Muscle layer of colon (tissue), 2 donors: ENCODE measurements around the gene NOL9.

Experiments used
- H3K27ac ChIP-seq: one replicate; pipeline ENCODE4 v1.7.0; 2013; ENCODE audit warnings: low read depth, mild to moderate bottlenecking, low read length, moderate library complexity
- H3K27me3 ChIP-seq, 2 donors: one replicate each; pipeline ENCODE4 v1.7.0; 2013; ENCODE audit warnings: low read length in 2 of 2, mild to moderate bottlenecking in 2 of 2; ENCODE audit not compliant: insufficient read depth in 2 of 2, control insufficient read depth in 1 of 2
- H3K36me3 ChIP-seq: one replicate; pipeline ENCODE4 v1.7.0; 2013; ENCODE audit warnings: mild to moderate bottlenecking, low read length; ENCODE audit not compliant: insufficient read depth
- H3K4me1 ChIP-seq: one replicate; pipeline ENCODE4 v1.7.0; 2013; ENCODE audit warnings: mild to moderate bottlenecking, low read length; ENCODE audit not compliant: insufficient read depth
- H3K4me3 ChIP-seq, 2 donors: one replicate each; pipeline ENCODE4 v1.7.0; 2013; ENCODE audit warnings: low read length in 2 of 2, low read depth in 1 of 2, mild to moderate bottlenecking in 1 of 2, moderate library complexity in 1 of 2
- H3K9ac ChIP-seq: one replicate; pipeline ENCODE4 v1.7.0; 2013; ENCODE audit warnings: low read length
- H3K9me3 ChIP-seq: one replicate; pipeline ENCODE4 v1.7.0; 2013; ENCODE audit warnings: mild to moderate bottlenecking, low read length
- donor health status: abdominal sarcoma.
- donor health status: Adenocarcinoma of cecum.

NOL9 gene

DNA sequence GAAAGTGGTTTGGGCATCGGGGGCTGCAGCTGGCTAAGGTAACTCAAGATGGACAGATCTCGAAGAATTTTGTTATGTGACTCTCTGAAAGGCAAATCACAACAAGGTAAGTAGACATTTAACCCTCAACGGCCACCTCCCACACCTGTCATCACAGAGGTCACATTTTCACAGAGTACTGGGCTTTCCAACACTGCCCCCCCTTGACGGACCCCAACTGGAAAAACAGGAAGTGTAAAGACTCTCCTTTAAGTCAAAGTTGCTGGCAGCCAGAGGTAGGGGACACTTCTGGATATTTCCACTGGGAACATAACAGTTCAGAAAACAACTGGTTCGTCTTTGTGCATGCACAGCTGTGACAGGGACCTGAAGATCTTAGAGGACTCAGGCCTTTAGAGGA, 22.3 kb downstream of the NOL9 start:
- Histone ChIP-seq H3K27me3 (no peaks in the 10 kb centered on the region), H3K4me1 (no peaks in the 10 kb centered on the region), H3K4me3 (no peak overlapping the region), H3K9ac (no peak overlapping the region), H3K27ac (no peak overlapping the region), H3K9me3 (no peaks in the 10 kb centered on the region), H3K36me3 (peaks cover 57% of the 10 kb centered on the region)

DNA sequence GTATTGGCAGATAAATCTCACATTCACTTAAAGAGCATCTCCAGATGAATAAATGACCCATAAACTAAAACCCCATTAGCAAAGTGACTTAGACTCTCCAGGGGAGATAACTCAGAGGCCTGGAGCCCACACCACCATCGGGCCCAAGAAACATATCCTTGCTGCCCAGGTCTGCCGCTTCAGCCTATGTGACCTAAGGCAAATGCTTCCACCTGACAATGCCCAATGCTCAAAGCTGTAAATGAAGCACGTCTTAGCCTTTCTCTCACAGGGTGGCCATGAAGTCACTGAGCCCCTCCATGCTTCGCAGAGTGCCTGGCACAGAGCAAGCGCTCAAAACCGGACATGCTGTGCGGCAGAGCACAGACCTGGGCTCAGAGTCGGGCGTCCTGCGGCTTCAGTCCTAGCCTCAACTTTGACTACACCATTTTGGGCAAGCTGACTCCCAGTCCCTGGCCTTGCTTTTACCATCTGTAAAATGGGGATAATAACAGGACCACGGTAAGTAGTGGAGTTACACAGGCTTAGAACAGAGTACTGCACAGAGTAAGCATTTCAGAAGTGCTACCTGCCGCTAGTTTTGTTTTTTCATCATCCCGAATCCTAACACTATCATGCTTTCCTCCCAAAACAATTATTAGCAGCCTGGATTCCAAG, 23.7 kb downstream of the NOL9 start:
- peaks cover 70% of the 10 kb centered on the region for H3K36me3 ChIP-seq
- H3K9ac ChIP-seq = no peak overlapping the region
- no peaks in the 10 kb centered on the region for H3K4me1 ChIP-seq
- no peaks in the 10 kb centered on the region for H3K27me3 ChIP-seq
- H3K4me3 ChIP-seq = no peak overlapping the region
- no peak overlapping the region for H3K27ac ChIP-seq
- H3K9me3 ChIP-seq = no peaks in the 10 kb centered on the region

DNA sequence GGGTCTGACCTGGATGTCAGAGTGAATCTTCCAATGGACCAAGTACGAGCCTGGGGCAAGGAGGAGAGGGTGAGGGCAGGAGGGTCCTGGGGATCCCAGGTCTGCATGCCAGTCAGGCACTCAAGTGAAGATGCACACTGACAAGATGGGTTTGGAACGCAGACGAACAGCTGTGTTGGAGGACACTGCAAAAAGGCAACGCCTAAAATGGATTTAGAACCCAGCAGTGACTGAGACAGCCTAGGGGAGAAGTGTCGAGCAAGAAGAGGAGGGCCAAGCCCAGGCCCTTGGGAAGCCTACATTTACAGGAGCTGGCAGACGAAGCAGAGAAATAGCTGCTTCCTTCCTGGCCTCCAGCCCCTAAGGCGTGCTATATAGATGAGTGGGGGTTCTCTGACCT, 25.8 kb downstream of the NOL9 start:
- H3K4me3 ChIP-seq = no peak overlapping the region
- peaks cover 70% of the 10 kb centered on the region for H3K36me3 ChIP-seq
- no peaks in the 10 kb centered on the region for H3K4me1 ChIP-seq
- no peaks in the 10 kb centered on the region for H3K9me3 ChIP-seq
- no peak overlapping the region for H3K27ac ChIP-seq
- no peaks in the 10 kb centered on the region for H3K27me3 ChIP-seq
- H3K9ac ChIP-seq = no peak overlapping the region

DNA sequence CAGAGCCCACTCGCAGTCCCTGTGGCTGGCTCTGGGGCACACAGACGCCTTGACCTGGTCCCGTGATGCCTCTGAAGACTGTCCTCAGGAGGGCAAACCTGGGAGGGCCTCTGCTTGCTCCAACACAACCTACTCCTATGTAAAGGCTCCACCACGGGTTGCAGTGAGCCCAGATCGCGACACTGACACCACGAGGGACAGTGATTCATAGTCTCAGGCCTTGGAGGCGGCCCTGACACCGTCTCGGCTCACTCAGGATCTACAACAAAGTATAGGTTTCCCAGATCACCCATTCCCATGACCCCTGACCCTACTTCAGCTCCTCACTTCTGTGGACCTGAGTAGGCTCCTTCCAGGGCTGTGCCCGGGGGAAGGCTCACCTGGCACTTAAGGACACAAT, 28.0 kb downstream of the NOL9 start:
- H3K4me3 ChIP-seq = no peak overlapping the region
- peaks cover 49% of the 10 kb centered on the region for H3K36me3 ChIP-seq
- no peaks in the 10 kb centered on the region for H3K4me1 ChIP-seq
- no peaks in the 10 kb centered on the region for H3K9me3 ChIP-seq
- no peak overlapping the region for H3K27ac ChIP-seq
- no peak overlapping the region for H3K9ac ChIP-seq
- no peaks in the 10 kb centered on the region for H3K27me3 ChIP-seq

DNA sequence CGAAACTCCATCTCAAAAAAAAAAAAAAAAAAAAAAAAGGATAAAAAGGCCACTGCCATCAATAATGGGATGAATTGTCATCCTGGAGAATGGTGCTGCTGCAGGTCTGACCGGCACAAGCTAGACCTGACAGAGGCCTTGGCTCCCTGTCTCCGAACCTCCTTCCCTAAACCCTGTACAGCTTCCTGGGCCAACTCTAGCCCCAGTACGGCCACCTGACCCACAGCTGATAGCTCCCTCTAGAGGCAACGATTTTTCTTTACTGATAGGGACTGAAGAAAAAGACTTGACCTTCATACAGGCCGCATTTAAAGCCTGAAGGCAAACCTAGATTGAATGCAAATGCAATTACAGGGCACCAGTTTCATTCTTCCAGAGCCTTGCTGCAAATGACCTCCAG, 30.7 kb downstream of the NOL9 start:
- peaks cover 35% of the 10 kb centered on the region for H3K36me3 ChIP-seq
- peaks cover 5% of the 10 kb centered on the region for H3K4me1 ChIP-seq

DNA sequence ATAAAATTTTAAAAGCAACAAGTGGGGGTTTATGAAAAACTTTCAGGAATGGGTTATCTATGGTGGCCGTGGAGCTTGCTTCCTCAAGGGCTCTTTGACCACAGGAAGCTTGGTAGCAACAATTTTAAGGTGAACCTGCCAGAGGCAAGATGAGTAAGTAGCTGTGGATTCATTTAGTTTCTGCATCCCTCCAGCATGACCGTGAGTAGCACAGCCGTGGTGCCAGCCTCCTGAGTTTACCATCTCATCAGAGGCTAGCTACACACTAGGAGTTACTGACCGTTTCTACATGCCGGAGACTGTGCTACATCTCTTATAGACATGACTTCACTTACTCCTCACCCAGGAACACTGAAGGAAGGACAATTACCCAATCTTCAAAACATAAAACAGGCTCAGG, 32.8 kb downstream of the NOL9 start:
- Histone ChIP-seq H3K36me3 (peaks cover 16% of the 10 kb centered on the region), H3K9me3 (no peaks in the 10 kb centered on the region), H3K27me3 (no peaks in the 10 kb centered on the region), H3K4me1 (peaks cover 5% of the 10 kb centered on the region), H3K27ac (no peak overlapping the region), H3K9ac (no peak overlapping the region), H3K4me3 (no peak overlapping the region)

More for the DNA sequence above, 30.7 kb downstream of the NOL9 start:
- H3K27ac ChIP-seq = no peak overlapping the region
- H3K4me3 ChIP-seq = no peak overlapping the region
- no peaks in the 10 kb centered on the region for H3K27me3 ChIP-seq
- H3K9ac ChIP-seq = no peak overlapping the region
- H3K9me3 ChIP-seq = no peaks in the 10 kb centered on the region

DNA sequence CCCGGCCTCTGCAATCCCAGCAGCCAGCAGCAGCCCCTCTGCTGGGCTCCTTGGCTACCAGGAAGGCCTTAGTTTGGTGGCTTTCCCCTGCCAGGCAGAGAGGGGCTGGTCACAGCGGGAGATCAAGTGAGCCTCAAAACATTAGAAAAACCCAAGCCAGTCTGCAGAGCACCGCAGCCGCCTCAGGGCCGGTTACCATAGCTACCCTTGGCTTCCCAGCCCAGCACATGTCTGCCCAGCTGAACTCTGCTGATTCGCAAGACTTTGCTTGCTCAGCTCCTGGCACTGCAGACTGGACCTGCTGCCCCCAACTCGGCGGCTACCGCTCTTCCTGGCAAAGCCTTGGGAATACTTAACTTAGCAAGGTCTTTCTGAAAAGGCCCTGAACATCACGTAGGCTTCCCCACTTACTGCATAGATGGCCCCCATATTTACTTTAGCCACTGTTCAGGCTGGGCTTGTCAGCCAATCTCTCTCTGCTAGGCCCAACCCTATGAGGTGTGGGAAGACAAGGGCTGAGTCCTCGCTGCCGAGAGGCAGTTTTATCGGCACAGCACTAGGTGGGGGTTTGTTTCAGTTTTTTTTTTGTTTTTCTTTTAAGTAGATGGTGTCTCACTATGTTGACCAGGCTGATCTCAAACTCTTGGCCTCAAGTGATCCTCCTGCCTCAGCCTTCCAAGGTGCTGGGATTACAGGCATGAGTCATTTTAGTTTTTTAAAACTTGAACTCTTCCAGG, 34.2 kb downstream of the NOL9 start:
- no peaks in the 10 kb centered on the region for H3K27me3 ChIP-seq
- no peak overlapping the region for H3K9ac ChIP-seq
- H3K27ac ChIP-seq = no peak overlapping the region
- no peak overlapping the region for H3K4me3 ChIP-seq
- H3K4me1 ChIP-seq = peaks cover 5% of the 10 kb centered on the region
- no peaks in the 10 kb centered on the region for H3K9me3 ChIP-seq
- peaks cover 1% of the 10 kb centered on the region for H3K36me3 ChIP-seq

DNA sequence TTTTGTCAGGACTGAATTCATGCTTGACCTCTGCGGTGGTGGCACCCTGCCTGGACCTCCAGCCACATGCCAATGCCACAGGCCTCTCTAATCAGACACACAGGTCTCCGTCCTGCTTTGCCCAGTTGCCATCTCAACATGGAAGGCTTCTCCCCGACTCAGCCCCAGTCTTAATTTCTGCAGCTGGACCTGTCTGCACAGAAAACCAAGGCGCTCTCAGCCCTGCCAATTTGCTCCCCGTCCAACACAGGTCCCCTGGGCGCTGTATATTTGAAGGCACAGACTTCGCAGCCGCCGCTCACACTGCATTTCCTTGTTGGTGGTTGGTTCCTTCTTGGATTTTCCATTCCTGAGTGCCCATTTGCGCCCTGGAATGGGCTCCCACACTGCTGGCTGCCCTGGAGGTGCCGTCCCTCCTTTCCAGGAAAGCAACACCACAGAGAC, 34.8 kb downstream of the NOL9 start:
- H3K9ac ChIP-seq = no peak overlapping the region
- H3K9me3 ChIP-seq = no peaks in the 10 kb centered on the region
- H3K4me1 ChIP-seq = peaks cover 5% of the 10 kb centered on the region
- no peaks in the 10 kb centered on the region for H3K36me3 ChIP-seq
- H3K27me3 ChIP-seq = no peaks in the 10 kb centered on the region
- no peak overlapping the region for H3K4me3 ChIP-seq
- no peak overlapping the region for H3K27ac ChIP-seq

DNA sequence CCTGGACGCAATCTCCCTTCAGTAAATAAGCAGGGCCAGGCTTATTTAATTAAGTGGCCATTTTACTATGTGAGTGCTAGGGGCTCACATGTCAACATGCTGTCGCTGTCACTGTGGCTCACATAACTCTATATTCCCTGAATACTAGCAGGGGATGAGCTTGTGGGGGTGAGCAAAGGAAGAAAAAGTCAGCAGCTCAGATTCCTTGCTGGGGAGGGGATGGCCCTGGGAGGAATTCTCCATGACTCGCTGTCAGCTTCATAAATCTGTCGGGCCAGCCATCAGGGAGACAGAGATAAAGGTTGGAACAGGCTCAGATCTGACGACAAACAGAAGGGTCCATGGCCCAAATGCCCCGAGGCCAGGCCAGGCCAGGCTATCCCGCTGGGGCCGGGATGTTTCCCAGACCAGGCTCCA, 36.9 kb downstream of the NOL9 start:
- Histone ChIP-seq H3K4me3 (no peak overlapping the region), H3K9ac (no peak overlapping the region), H3K27me3 (no peaks in the 10 kb centered on the region), H3K9me3 (no peaks in the 10 kb centered on the region), H3K4me1 (peaks cover 5% of the 10 kb centered on the region), H3K27ac (no peak overlapping the region), H3K36me3 (no peaks in the 10 kb centered on the region)

DNA sequence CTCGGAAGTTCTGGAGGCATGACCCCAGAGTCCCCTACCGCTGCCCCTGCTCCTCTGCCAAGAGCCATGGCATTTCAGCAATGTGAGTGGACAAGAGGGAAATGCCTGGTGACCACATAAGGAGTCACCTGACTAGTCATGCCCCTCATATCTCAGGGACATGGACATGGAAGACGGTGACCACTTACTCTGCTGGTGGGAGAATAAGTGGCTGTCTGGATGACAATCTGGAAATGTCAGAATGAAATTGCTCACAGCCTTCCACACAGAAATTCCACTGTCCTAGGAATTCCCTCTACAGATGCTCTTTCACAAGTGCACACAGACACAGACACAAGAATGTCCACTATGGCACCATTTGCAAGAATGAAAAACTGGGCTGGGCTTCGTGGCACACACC, 38.5 kb downstream of the NOL9 start:
- Histone ChIP-seq H3K9me3 (no peaks in the 10 kb centered on the region), H3K27ac (no peak overlapping the region), H3K36me3 (no peaks in the 10 kb centered on the region), H3K4me1 (peaks cover 5% of the 10 kb centered on the region), H3K9ac (no peak overlapping the region), H3K27me3 (no peaks in the 10 kb centered on the region), H3K4me3 (no peak overlapping the region)

DNA sequence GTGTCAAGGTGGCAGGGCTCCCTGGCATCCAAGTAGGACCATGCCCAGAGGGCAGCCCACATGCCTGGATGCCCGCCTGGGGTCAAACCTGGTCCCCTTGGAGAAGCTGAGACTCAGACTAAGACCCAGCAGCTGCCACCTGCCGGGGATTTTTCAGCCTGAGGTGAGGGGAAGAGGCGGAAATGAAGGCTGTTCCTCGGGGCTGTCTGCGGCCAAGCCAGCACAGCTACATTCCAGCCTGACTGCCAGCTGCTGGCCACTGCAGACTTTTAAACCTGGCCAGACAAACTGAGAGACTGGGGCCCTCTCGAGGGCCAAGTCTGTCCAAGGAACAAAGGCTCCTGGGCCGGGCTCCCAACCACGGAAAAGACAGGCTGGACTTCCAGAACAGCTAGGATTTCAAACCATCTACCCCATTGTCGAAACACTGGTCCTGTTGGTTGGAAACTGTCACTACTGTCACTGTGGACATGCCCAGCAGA, 41.0 kb downstream of the NOL9 start:
- Histone ChIP-seq H3K36me3 (no peaks in the 10 kb centered on the region), H3K4me1 (no peaks in the 10 kb centered on the region), H3K27me3 (peaks cover 0 to 2% of the 10 kb centered on the region in 2 donors), H3K9me3 (no peaks in the 10 kb centered on the region), H3K9ac (no peak overlapping the region), H3K27ac (no peak overlapping the region), H3K4me3 (no peak overlapping the region)

DNA sequence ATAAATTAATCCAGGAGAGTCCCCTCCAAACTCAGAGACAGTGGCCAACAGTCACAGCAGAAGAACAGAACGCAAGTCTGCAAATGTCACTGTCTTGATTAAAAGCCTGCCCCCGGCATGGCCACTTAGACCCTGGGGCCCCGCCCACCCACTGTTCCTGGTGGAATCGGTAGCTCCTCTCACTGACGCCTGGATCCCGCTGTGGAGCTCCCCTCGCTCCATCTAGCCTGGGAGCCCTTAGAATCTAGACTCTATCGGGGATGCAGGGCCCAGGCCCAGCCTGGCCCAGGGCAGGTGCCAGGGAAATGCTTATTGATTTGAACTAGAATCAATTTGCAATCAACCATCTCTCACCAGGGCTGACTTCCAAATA, 41.4 kb downstream of the NOL9 start:
- H3K4me1 ChIP-seq = no peaks in the 10 kb centered on the region
- no peak overlapping the region for H3K4me3 ChIP-seq
- peaks cover 0 to 5% of the 10 kb centered on the region in 2 donors for H3K27me3 ChIP-seq
- no peak overlapping the region for H3K27ac ChIP-seq
- H3K36me3 ChIP-seq = no peaks in the 10 kb centered on the region
- H3K9me3 ChIP-seq = no peaks in the 10 kb centered on the region
- H3K9ac ChIP-seq = no peak overlapping the region
